Measurements from ENCODE around the gene SUGCT. TPM values are rescaled to one million over a fixed set of nuclear protein-coding genes. Genes with fewer than 3 reads are reported as not detected.

The SUGCT gene
- total RNA-seq, 1 experiment from 2014 or later, result 5.4 TPM

GRCh38 chr7:40833191-40833887, 698.5 kb downstream of the SUGCT start:
- Mint-ChIP-seq H3K27ac (no peak overlapping the region), H3K4me3 (no peak overlapping the region), H3K36me3 (ENCODE audit: insufficient read depth in 1 of 3, low read depth in 3 of 3) (no peaks in the 10 kb centered on the region), H3K27me3 (ENCODE audit: low read depth) (no peaks in the 10 kb centered on the region), H3K9me3 (no peaks in the 10 kb centered on the region), H3K4me1 (peaks cover 28 to 29% of the 10 kb centered on the region in 2 experiments)
- Histone ChIP-seq H2BK15ac (ENCODE audit: low read depth, low read length) (no peak overlapping the region), H3K23me2 (ENCODE audit: insufficient read length, low read depth, low read length, poor library complexity, severe bottlenecking) (no peaks in the 10 kb centered on the region), H2AFZ (ENCODE audit: low read length) (no peak overlapping the region), H2BK12ac (ENCODE audit: insufficient read length, low read depth, low read length) (no peak overlapping the region), H4K20me1 (ENCODE audit: control insufficient read depth, insufficient read depth, insufficient read length) (no peaks in the 10 kb centered on the region), H3K79me2 (ENCODE audit: insufficient read depth, low read length) (no peaks in the 10 kb centered on the region), H3K18ac (ENCODE audit: insufficient read length, low read depth, low read length) (no peak overlapping the region), H2BK120ac (ENCODE audit: low read depth, low read length, poor library complexity, severe bottlenecking) (no peak overlapping the region), H3K23ac (ENCODE audit: insufficient read length, low read depth, low read length) (no peak overlapping the region), H3K56ac (ENCODE audit: insufficient read length, low read depth, low read length) (no peak overlapping the region), H4K8ac (replicated peaks; ENCODE audit: insufficient read length, low read depth, low read length) (no peak overlapping the region), H4K91ac (ENCODE audit: insufficient read length, low read depth, low read length) (no peak overlapping the region), H2BK20ac (ENCODE audit: low read depth, low read length, poor library complexity, severe bottlenecking) (no peak overlapping the region), H3K4me2 (ENCODE audit: insufficient read depth, insufficient read length, low read length) (no peak overlapping the region), H3K14ac (ENCODE audit: insufficient read depth, low read length) (no peak overlapping the region), H3K27me3 (ENCODE audit: insufficient read depth, low read length) (no peaks in the 10 kb centered on the region), H3K9me3 (ENCODE audit: control insufficient read depth, low read depth, low read length) (no peaks in the 10 kb centered on the region), H2AK5ac (ENCODE audit: insufficient read length, low read length) (no peak overlapping the region), H3K79me1 (ENCODE audit: insufficient read depth, low read depth, low read length, poor library complexity, severe bottlenecking) (no peaks in the 10 kb centered on the region), H3K4ac (ENCODE audit: low read depth, low read length) (no peak overlapping the region), H4K5ac (ENCODE audit: insufficient read length, low read depth, low read length) (no peak overlapping the region), H3K4me1 (ENCODE audit: insufficient read depth, low read length) (no peaks in the 10 kb centered on the region; the same call in none of the 2 replicates), H2BK5ac (ENCODE audit: insufficient read length, low read length) (no peak overlapping the region), H3K27ac (ENCODE audit: insufficient read length, low read depth, low read length) (no peak overlapping the region), H3T11ph (ENCODE audit: low read length) (no peak overlapping the region), H3K9ac (ENCODE audit: extremely low read depth, insufficient read length, low read length) (no peak overlapping the region)
- no peak for DNase-seq
- no CpG with 5 or more reads among the region's 3 CpGs for WGBS (ENCODE audit: extremely low coverage, insufficient read length, low lambda C conversion rate)
- TF ChIP-seq, protein P1, sequence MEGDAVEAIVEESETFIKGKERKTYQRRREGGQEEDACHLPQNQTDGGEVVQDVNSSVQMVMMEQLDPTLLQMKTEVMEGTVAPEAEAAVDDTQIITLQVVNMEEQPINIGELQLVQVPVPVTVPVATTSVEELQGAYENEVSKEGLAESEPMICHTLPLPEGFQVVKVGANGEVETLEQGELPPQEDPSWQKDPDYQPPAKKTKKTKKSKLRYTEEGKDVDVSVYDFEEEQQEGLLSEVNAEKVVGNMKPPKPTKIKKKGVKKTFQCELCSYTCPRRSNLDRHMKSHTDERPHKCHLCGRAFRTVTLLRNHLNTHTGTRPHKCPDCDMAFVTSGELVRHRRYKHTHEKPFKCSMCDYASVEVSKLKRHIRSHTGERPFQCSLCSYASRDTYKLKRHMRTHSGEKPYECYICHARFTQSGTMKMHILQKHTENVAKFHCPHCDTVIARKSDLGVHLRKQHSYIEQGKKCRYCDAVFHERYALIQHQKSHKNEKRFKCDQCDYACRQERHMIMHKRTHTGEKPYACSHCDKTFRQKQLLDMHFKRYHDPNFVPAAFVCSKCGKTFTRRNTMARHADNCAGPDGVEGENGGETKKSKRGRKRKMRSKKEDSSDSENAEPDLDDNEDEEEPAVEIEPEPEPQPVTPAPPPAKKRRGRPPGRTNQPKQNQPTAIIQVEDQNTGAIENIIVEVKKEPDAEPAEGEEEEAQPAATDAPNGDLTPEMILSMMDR (conservative IDR thresholded peaks at IDR 0.05), result no peak
